ENCODE results near the gene ZC2HC1C. TPM values are rescaled to one million over a fixed set of nuclear protein-coding genes. Genes with fewer than 3 reads are reported as not detected.

Gene ZC2HC1C
- polyA plus RNA-seq, 2 of the 4 experiments (the other 2 are of a cell fraction) = 2.7 to 3.9 TPM

GRCh38 chr14:75109877-75110276 lies 40.4 kb downstream of the ZC2HC1C start:
- no peak for DNase-seq (ENCODE audit: low read depth in 1 of 2, low spot score in 1 of 2)
- no peak overlapping the region for H3K4me3 ChIP-seq
- H3K9me3 ChIP-seq = no peaks in the 10 kb centered on the region
- CTCF ChIA-PET = interaction anchor here (0.9 to 1.7 kb wide), 7 partner anchors 9 to 204 kb away, joined by 3 to 11 read pairs (median 4); no protein-coding TSS in a partner anchor
- no peaks in the 10 kb centered on the region for H3K4me1 ChIP-seq
- 86% methylated on average over 2 of the region's 2 CpGs for WGBS (ENCODE audit: missing lambda C conversion rate)
- no peak for FAIRE-seq
- POLR2A ChIA-PET = no interaction called here
- H3K4me2 ChIP-seq = no peak overlapping the region
- H3K27ac ChIP-seq = no peak overlapping the region
- TF ChIP-seq E2F6 (IDR thresholded peaks at IDR 0.05; ENCODE audit: borderline replicate concordance, low read depth) (no peak), CBX2 (IDR thresholded peaks at IDR 0.05; ENCODE audit: borderline replicate concordance, low read depth) (no peak), EP300 (IDR thresholded peaks at IDR 0.05) (no peak), ZNF302 (CRISPR knock-in tag; IDR thresholded peaks at IDR 0.05) (no peak), TFCP2L1 (CRISPR knock-in tag; IDR thresholded peaks at IDR 0.05) (no peak), PHF8 (IDR thresholded peaks at IDR 0.05; ENCODE audit: borderline replicate concordance, low read depth) (no peak), ZSCAN20 (CRISPR knock-in tag; IDR thresholded peaks at IDR 0.05) (no peak)
- no peak for ATAC-seq

GRCh38 chr14:75113932-75114539 lies 44.6 kb downstream of the ZC2HC1C start:
- WGBS (ENCODE audit: missing lambda C conversion rate) = 84% methylated on average over 5 of the region's 5 CpGs
- Histone ChIP-seq H3K27ac (no peak overlapping the region), H3K9me3 (no peaks in the 10 kb centered on the region), H3K4me2 (no peak overlapping the region), H3K4me3 (no peak overlapping the region), H3K4me1 (peaks cover under 1% of the 10 kb centered on the region; the same call in 1 of the 3 replicates)
- FAIRE-seq (no peak), DNase-seq (ENCODE audit: low read depth in 1 of 2, low spot score in 1 of 2) (no peak), ATAC-seq (no peak)
- POLR2A ChIA-PET = no interaction called here
- TF ChIP-seq CBX2 (IDR thresholded peaks at IDR 0.05; ENCODE audit: borderline replicate concordance, low read depth) (no peak), BCL3 (IDR thresholded peaks at IDR 0.05) (no peak), CBX8 (IDR thresholded peaks at IDR 0.05) (no peak), MAX (IDR thresholded peaks at IDR 0.05) (no peak), HEYL (CRISPR knock-in tag; IDR thresholded peaks at IDR 0.05) (no peak), MAZ (IDR thresholded peaks at IDR 0.05; ENCODE audit: borderline replicate concordance, low read depth, low read length) (no peak), POLR2AphosphoS2 (conservative IDR thresholded peaks at IDR 0.05; ENCODE audit: low read length) (no peak), E2F6 (IDR thresholded peaks at IDR 0.05; ENCODE audit: borderline replicate concordance, low read depth) (no peak), CHD2 (IDR thresholded peaks at IDR 0.05; ENCODE audit: low read length, partially characterized antibody) (no peak), PBX3 (IDR thresholded peaks at IDR 0.05) (no peak), NPAS2 (CRISPR knock-in tag; IDR thresholded peaks at IDR 0.05; ENCODE audit: borderline replicate concordance) (no peak), CTCF (IDR thresholded peaks at IDR 0.05) (no peak), RCOR1 (IDR thresholded peaks at IDR 0.05; ENCODE audit: low read depth, low read length) (no peak), KDM5A (IDR thresholded peaks at IDR 0.05) (no peak), BHLHE40 (IDR thresholded peaks at IDR 0.05; ENCODE audit: low read depth, low read length) (no peak), HOXA7 (CRISPR knock-in tag; IDR thresholded peaks at IDR 0.05) (no peak), ZNF302 (CRISPR knock-in tag; IDR thresholded peaks at IDR 0.05) (no peak)
- CTCF ChIA-PET = no interaction called here
